ENCODE results near the gene MSANTD7.

- TF ChIP-seq, protein P1, sequence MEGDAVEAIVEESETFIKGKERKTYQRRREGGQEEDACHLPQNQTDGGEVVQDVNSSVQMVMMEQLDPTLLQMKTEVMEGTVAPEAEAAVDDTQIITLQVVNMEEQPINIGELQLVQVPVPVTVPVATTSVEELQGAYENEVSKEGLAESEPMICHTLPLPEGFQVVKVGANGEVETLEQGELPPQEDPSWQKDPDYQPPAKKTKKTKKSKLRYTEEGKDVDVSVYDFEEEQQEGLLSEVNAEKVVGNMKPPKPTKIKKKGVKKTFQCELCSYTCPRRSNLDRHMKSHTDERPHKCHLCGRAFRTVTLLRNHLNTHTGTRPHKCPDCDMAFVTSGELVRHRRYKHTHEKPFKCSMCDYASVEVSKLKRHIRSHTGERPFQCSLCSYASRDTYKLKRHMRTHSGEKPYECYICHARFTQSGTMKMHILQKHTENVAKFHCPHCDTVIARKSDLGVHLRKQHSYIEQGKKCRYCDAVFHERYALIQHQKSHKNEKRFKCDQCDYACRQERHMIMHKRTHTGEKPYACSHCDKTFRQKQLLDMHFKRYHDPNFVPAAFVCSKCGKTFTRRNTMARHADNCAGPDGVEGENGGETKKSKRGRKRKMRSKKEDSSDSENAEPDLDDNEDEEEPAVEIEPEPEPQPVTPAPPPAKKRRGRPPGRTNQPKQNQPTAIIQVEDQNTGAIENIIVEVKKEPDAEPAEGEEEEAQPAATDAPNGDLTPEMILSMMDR (IDR thresholded peaks at IDR 0.05): no peak
- TF ChIP-seq EZH2 (IDR thresholded peaks at IDR 0.05; ENCODE audit: borderline replicate concordance, insufficient read depth, low read depth, low read length, poor library complexity, severe bottlenecking): no peak
Observed at GRCh38 chr10:14855453-14855852, 17.3 kb downstream of the MSANTD7 start.

All from B cell (primary cell).